WERI-Rb-1 (cell line): ENCODE data around the gene PTPRN2.

ENCODE experiments used
- DNase-seq: peaks from one replicate; pipeline ENCODE4 v3.0.0-alpha.2; 2020
- H3K27ac ChIP-seq: fragments of 250-450 bp; sonication (Bioruptor Pico); 2 replicates; pipeline ENCODE4 v1.5.1; 2020; ENCODE audit warnings: mild to moderate bottlenecking, moderate library complexity
- H3K27me3 ChIP-seq: fragments of 250-450 bp; sonication (Bioruptor Pico); 2 replicates; pipeline ENCODE4 v1.5.1; 2021; ENCODE audit warnings: mild to moderate bottlenecking, low read depth, moderate library complexity; ENCODE audit not compliant: insufficient read depth, severe bottlenecking
- H3K36me3 ChIP-seq: fragments of 250-450 bp; sonication (Bioruptor Pico); 2 replicates; pipeline ENCODE4 v1.5.1; 2020; ENCODE audit warnings: mild to moderate bottlenecking, moderate library complexity
- H3K4me3 ChIP-seq: 2 replicates; pipeline ENCODE4 v1.5.1; 2011; ENCODE audit warnings: low read depth, mild to moderate bottlenecking, control low read depth, low read length
- H3K9me3 ChIP-seq: fragments of 250-450 bp; sonication (Bioruptor Pico); 2 replicates; pipeline ENCODE4 v1.5.1; 2021; ENCODE audit warnings: mild to moderate bottlenecking, moderate library complexity; ENCODE audit not compliant: severe bottlenecking
- TF ChIP-seq, protein P1 (sequence below): IDR thresholded peaks from 2 replicates; pipeline ENCODE4 v1.5.1; 2011; ENCODE audit warnings: low read depth, mild to moderate bottlenecking, control low read depth, inconsistent platforms, low read length

The PTPRN2 gene

DNA sequence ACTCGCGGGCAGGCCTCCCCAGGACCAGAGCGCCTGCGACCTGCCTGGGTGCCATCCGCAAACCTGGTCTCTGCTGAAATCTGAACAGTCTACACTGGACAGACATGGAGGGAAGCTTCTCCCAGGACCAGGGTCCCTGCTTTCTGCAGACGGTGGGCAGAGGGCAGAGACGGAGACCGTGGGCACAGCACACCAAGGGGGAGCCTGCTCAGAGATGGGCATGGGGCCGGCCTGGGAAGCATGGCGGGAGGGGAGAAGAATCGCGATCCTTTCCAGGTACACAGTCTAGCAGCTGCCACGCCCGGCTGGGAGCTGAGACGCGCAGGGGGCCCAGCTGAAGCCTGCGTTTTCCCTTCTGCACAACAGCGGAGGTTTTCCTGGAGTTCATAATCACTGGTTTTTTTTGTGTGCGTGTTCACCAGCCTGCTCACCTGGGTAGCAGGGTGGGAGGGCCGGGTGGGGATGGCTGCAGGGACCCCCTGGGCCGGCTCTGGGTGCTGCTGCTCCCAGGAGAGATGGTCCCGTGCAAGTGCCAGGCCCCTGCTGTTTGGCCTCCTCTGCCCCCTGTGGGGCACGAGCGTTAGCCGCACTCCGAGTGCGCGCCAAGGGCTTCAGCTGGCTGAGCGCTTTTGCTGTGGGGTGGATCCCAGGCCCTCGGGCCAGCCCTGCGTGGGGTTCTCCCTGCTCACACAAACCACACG, 802.0 kb downstream of the PTPRN2 start:
- Histone ChIP-seq H3K27ac (no peak overlapping the region), H3K9me3 (no peaks in the 10 kb centered on the region), H3K36me3 (no peaks in the 10 kb centered on the region), H3K27me3 (no peaks in the 10 kb centered on the region), H3K4me3 (no peak overlapping the region)
- TF ChIP-seq, protein P1, sequence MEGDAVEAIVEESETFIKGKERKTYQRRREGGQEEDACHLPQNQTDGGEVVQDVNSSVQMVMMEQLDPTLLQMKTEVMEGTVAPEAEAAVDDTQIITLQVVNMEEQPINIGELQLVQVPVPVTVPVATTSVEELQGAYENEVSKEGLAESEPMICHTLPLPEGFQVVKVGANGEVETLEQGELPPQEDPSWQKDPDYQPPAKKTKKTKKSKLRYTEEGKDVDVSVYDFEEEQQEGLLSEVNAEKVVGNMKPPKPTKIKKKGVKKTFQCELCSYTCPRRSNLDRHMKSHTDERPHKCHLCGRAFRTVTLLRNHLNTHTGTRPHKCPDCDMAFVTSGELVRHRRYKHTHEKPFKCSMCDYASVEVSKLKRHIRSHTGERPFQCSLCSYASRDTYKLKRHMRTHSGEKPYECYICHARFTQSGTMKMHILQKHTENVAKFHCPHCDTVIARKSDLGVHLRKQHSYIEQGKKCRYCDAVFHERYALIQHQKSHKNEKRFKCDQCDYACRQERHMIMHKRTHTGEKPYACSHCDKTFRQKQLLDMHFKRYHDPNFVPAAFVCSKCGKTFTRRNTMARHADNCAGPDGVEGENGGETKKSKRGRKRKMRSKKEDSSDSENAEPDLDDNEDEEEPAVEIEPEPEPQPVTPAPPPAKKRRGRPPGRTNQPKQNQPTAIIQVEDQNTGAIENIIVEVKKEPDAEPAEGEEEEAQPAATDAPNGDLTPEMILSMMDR: peak; percentile 7; the same call in 1 of the 2 replicates
- DNase-seq: no peak

DNA sequence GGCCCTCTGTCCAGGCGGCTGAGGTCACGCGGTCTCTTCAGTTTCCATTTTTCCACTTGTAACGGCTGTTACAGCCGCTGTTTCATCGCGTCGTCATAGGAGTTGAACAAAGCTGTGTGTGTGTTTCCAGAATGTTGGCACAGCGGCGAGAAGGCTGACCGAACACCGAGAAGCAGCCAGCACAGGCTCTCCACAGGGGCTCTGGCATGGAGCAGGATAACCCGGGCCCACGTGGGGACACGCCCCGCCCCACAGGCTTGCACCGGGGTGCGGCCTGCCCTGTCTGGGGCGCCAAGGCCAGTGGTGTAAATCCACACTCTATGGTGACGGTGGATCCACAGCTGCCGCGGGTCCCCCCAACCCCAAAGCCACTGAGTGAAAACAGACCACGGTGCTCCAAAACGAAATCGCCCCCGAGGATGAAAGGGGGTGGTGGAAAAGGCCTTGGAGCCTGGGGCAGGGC, 802.6 kb downstream of the PTPRN2 start:
- no peaks in the 10 kb centered on the region for H3K27me3 ChIP-seq
- TF ChIP-seq, protein P1: no peak
- no peak overlapping the region for H3K4me3 ChIP-seq

DNA sequence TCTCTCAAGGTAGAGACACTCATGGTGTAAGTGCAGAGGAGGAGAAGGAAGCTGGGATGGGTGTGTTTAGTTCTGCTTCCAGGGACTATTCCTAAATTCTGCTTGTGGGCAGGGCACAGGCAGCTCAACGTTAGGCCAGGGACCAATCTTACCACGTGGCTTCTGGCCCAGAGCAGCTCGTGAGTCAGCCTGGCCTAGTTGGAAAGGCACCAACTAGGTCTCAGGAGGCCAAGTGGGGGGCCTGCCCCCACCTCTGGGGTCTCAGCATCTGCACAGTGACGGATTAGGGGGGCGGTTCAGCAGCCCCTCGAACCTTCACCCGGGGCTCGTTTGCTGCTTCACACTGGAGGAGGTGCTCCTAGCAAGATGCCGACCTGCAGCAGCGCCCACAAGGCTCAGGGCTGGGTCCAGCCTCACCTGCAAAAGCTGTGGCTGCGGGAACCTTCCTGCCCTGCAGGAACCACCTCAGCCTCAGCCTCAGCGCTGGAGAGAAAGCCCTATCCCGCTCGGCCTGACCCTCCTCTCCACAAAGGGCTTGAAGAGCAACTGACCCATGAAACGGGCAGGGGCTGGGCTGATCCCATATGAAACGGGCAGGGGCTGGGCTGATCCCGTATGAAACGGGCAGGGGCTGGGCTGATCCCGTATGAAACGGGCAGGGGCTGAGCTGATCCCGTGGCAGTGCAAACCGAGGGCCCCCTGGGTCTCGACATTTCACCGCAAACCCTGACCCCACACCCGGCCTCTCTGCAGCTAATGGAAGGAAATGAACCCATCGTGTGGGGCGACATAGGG, 803.4 kb downstream of the PTPRN2 start:
- Histone ChIP-seq H3K36me3 (no peaks in the 10 kb centered on the region), H3K27me3 (no peaks in the 10 kb centered on the region), H3K27ac (no peak overlapping the region), H3K9me3 (no peaks in the 10 kb centered on the region), H3K4me3 (no peak overlapping the region)
- TF ChIP-seq, protein P1: no peak
- DNase-seq: no peak

More for the DNA sequence above, 802.6 kb downstream of the PTPRN2 start:
- Histone ChIP-seq H3K9me3 (no peaks in the 10 kb centered on the region), H3K36me3 (no peaks in the 10 kb centered on the region), H3K27ac (no peak overlapping the region)
- DNase-seq: no peak

DNA sequence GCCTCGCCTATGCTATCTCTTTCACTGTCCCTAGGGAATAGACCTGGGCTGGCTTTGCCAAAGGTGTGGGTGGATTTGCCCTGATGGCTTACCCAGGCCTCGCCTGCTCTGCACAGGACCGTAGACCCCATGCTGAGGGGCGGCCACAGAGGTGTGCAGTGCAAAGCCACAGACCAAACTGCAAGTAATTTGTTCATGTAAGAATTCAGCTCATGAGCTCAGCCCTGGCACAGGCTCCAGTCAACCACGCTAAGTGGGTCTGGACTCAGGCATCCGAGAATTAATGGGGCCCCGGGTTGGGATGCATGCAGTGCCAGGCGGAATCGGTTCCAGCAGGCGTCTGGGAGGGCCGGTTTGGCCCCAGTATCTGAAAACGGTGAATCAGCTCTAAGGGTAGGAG, 805.6 kb downstream of the PTPRN2 start:
- DNase-seq: no peak
- Histone ChIP-seq H3K36me3 (no peaks in the 10 kb centered on the region), H3K27ac (no peak overlapping the region), H3K27me3 (peaks cover under 1% of the 10 kb centered on the region), H3K4me3 (no peak overlapping the region), H3K9me3 (no peaks in the 10 kb centered on the region)
- TF ChIP-seq, protein P1: no peak

DNA sequence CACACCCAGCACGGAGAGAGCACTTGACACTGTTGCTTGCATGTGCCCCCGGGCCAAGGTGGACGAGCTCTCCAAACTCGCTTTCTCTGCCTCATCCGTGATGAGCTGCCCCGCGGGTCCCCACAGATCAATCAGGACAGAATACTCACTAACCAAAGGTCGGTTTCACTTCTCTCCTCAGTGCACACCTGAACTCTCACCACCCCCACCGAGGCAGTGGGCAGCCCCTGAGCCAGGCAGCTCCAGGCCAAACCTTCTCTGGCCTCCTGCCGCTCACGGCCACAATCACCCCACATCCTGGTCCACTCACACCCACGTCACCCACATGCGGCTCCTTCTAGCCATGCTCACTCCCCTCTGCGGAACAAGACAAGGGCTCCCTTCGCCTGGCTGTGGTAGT, 806.9 kb downstream of the PTPRN2 start:
- H3K36me3 ChIP-seq: no peaks in the 10 kb centered on the region
- H3K4me3 ChIP-seq: no peak overlapping the region
- no peaks in the 10 kb centered on the region for H3K9me3 ChIP-seq
- TF ChIP-seq, protein P1: no peak
- peaks cover 3% of the 10 kb centered on the region for H3K27me3 ChIP-seq
- DNase-seq: no peak
- H3K27ac ChIP-seq: no peak overlapping the region
